Panc1 (cell line): Measurements from ENCODE around the gene ALOX5AP. TPM values are rescaled to one million over a fixed set of nuclear protein-coding genes. Genes with fewer than 3 reads are reported as not detected.

Experiments
- ATAC-seq: fragments of 200-7000 bp; cut with Tn5 transposase; 2 replicates; pipeline ENCODE4 v1.9.1; 2020; ENCODE audit warnings: mild to moderate bottlenecking, moderate library complexity
- BruUV-seq: library from RNA; stranded (reverse); fragments of 400-500 nt; replicated peaks from 2 replicates; lab custom pipeline; 2021; lab: Mats Ljungman, UMichigan
- CTCF ChIA-PET: fragments of 300-600 bp; sonication (Branson Sonifier 250); formaldehyde crosslinking; loops from one replicate; lab custom pipeline; 2022; ENCODE audit warnings: antibody characterized with exemption; lab: Charles Lee
- POLR2A ChIA-PET: fragments of 300-600 bp; sonication (Branson Sonifier 250); formaldehyde crosslinking; loops from one replicate; lab custom pipeline; 2022; ENCODE audit warnings: antibody characterized with exemption; lab: Charles Lee
- DNase-seq: peaks from one replicate; pipeline ENCODE4 v3.0.0-alpha.2; 2010; ENCODE audit warnings: low read depth, low spot score
- H3K27ac ChIP-seq: 2 replicates; pipeline ENCODE4 v1.5.1; 2011; ENCODE audit warnings: mild to moderate bottlenecking, low read length, inconsistent platforms
- H3K27me3 ChIP-seq: fragments of 200-500 bp; sonication (Bioruptor generic); 2 replicates; pipeline ENCODE4 v1.6.0; 2014; ENCODE audit warnings: low read length, inconsistent platforms; ENCODE audit not compliant: control insufficient read depth, insufficient read depth
- H3K36me3 ChIP-seq: fragments of 200-500 bp; sonication (Bioruptor generic); 2 replicates; pipeline ENCODE4 v1.5.1; 2014; ENCODE audit warnings: inconsistent platforms, mild to moderate bottlenecking, low read length, moderate library complexity; ENCODE audit not compliant: control insufficient read depth, insufficient read depth
- H3K4me1 ChIP-seq: 2 replicates; pipeline ENCODE4 v1.5.1; 2011; ENCODE audit warnings: inconsistent platforms, mild to moderate bottlenecking, low read length, moderate library complexity; ENCODE audit not compliant: control insufficient read depth, insufficient read depth
- H3K4me3 ChIP-seq, 2 experiments: 2 replicates each; pipeline ENCODE4 v1.5.1; 2011 to 2012; ENCODE audit warnings: low read depth in 2 of 2, low read length in 2 of 2, mild to moderate bottlenecking in 2 of 2, inconsistent platforms in 1 of 2, moderate library complexity in 1 of 2
- H3K9me3 ChIP-seq: fragments of 200-500 bp; sonication (Bioruptor generic); 2 replicates; pipeline ENCODE4 v1.5.1; 2014; ENCODE audit warnings: low read depth, mild to moderate bottlenecking, inconsistent platforms, low read length, moderate library complexity; ENCODE audit not compliant: control insufficient read depth, insufficient read depth
- POLR2AphosphoS5 ChIP-seq: IDR thresholded peaks from 2 replicates; pipeline ENCODE4 v1.6.1; 2012; ENCODE audit warnings: mild to moderate bottlenecking, low read depth, low read length, moderate library complexity
- SIN3A ChIP-seq: IDR thresholded peaks from 2 replicates; pipeline ENCODE4 v1.6.1; 2012; ENCODE audit warnings: low read depth, mild to moderate bottlenecking, low read length, moderate library complexity, borderline replicate concordance; ENCODE audit not compliant: insufficient read depth
- TCF7L2 ChIP-seq: IDR thresholded peaks from 2 replicates; pipeline ENCODE4 v1.6.1; 2011; ENCODE audit warnings: mild to moderate bottlenecking, low read depth, low read length, inconsistent platforms
- in situ Hi-C: cut with HindIII; loops from 2 replicates; pipeline ENCODE4 v1.10.0; 2016; ENCODE audit warnings: low sequenced_read_pairs, low pct_unique_long_range_greater_than_20kb
- intact Hi-C: fragments of 100-400 bp; cut with micrococcal nuclease; formaldehyde crosslinking; loops from one replicate; pipeline ENCODE4 v1.10.0; 2022; ENCODE audit not compliant: unreplicated experiment
- total RNA-seq: library from RNA; stranded (reverse); gene quantifications from one replicate; pipeline ENCODE4 v1.2.1, GENCODE V29; 2021; ENCODE audit not compliant: unreplicated experiment
- TF ChIP-seq, protein P1 (sequence below): fragments of 450-650 bp; IDR thresholded peaks from 2 replicates; pipeline ENCODE4 v1.5.1; 2017; ENCODE audit warnings: mild to moderate bottlenecking
- TF ChIP-seq, protein P2 (sequence below), 2 experiments: IDR thresholded peaks; 2 replicates each; pipeline ENCODE4 v1.6.1; 2011 to 2012; ENCODE audit warnings: low read depth in 2 of 2, control low read depth in 1 of 2, low read length in 1 of 2, mild to moderate bottlenecking in 1 of 2, moderate library complexity in 1 of 2; ENCODE audit not compliant: insufficient read depth in 1 of 2

ALOX5AP gene
- total RNA-seq, 1 experiment from 2014 or later = 2.1 TPM

DNA sequence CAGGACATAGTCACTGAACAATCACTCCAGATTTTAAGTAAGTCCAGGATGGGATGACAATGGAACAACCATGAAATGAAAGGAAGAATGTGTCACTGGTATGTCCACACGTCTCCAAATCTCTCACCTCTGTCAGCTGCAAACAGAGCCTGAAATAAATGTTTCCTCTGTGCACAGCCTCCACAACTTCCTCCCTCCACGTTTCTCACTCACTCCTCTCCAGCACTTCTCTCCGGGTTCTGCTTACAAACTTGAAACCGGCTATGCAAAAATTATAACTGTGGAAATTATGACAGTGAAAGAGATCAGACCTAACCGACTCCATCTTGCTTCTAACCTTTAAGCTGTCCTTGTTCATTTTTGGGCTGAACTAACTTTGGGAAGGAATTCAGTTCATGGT lies 35.0 kb upstream of the ALOX5AP start:
- ATAC-seq = no peak
- TF ChIP-seq, protein P1, sequence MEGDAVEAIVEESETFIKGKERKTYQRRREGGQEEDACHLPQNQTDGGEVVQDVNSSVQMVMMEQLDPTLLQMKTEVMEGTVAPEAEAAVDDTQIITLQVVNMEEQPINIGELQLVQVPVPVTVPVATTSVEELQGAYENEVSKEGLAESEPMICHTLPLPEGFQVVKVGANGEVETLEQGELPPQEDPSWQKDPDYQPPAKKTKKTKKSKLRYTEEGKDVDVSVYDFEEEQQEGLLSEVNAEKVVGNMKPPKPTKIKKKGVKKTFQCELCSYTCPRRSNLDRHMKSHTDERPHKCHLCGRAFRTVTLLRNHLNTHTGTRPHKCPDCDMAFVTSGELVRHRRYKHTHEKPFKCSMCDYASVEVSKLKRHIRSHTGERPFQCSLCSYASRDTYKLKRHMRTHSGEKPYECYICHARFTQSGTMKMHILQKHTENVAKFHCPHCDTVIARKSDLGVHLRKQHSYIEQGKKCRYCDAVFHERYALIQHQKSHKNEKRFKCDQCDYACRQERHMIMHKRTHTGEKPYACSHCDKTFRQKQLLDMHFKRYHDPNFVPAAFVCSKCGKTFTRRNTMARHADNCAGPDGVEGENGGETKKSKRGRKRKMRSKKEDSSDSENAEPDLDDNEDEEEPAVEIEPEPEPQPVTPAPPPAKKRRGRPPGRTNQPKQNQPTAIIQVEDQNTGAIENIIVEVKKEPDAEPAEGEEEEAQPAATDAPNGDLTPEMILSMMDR = no peak
- TF ChIP-seq, protein P2, sequence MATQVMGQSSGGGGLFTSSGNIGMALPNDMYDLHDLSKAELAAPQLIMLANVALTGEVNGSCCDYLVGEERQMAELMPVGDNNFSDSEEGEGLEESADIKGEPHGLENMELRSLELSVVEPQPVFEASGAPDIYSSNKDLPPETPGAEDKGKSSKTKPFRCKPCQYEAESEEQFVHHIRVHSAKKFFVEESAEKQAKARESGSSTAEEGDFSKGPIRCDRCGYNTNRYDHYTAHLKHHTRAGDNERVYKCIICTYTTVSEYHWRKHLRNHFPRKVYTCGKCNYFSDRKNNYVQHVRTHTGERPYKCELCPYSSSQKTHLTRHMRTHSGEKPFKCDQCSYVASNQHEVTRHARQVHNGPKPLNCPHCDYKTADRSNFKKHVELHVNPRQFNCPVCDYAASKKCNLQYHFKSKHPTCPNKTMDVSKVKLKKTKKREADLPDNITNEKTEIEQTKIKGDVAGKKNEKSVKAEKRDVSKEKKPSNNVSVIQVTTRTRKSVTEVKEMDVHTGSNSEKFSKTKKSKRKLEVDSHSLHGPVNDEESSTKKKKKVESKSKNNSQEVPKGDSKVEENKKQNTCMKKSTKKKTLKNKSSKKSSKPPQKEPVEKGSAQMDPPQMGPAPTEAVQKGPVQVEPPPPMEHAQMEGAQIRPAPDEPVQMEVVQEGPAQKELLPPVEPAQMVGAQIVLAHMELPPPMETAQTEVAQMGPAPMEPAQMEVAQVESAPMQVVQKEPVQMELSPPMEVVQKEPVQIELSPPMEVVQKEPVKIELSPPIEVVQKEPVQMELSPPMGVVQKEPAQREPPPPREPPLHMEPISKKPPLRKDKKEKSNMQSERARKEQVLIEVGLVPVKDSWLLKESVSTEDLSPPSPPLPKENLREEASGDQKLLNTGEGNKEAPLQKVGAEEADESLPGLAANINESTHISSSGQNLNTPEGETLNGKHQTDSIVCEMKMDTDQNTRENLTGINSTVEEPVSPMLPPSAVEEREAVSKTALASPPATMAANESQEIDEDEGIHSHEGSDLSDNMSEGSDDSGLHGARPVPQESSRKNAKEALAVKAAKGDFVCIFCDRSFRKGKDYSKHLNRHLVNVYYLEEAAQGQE (IDR thresholded peaks at IDR 0.05; ENCODE audit: insufficient read depth in 1 of 2, low read depth in 2 of 2, low read length in 1 of 2) = no peak
- TF ChIP-seq TCF7L2 (no peak), POLR2AphosphoS5 (no peak), SIN3A (no peak)
- Histone ChIP-seq H3K4me1 (no peaks in the 10 kb centered on the region; the same call in 1 of the 2 replicates), H3K36me3 (no peaks in the 10 kb centered on the region), H3K9me3 (no peaks in the 10 kb centered on the region), H3K4me3 (no peak overlapping the region), H3K27me3 (no peaks in the 10 kb centered on the region), H3K27ac (no peak overlapping the region)
- CTCF ChIA-PET = no interaction called here
- in situ Hi-C loops = no loop called here
- BruUV-seq = no TSS peak
- DNase-seq = no peak
- intact Hi-C loops = no loop called here
- POLR2A ChIA-PET = no interaction called here

GRCh38 chr13:30702006-30702405 lies 33.3 kb upstream of the ALOX5AP start:
- no peak for TF ChIP-seq TCF7L2
- TF ChIP-seq, protein P1 = peak; percentile 15; the same call in 1 of the 2 replicates
- no peak overlapping the region for H3K27ac ChIP-seq
- no peaks in the 10 kb centered on the region for H3K36me3 ChIP-seq
- in situ Hi-C loops = no loop called here
- no peak for ATAC-seq
- CTCF ChIA-PET = no interaction called here
- H3K4me3 ChIP-seq = no peak overlapping the region
- H3K4me1 ChIP-seq = no peaks in the 10 kb centered on the region; the same call in 1 of the 2 replicates
- no peaks in the 10 kb centered on the region for H3K9me3 ChIP-seq
- no peak for DNase-seq
- BruUV-seq = no TSS peak
- POLR2A ChIA-PET = no interaction called here
- intact Hi-C loops = no loop called here
- H3K27me3 ChIP-seq = no peaks in the 10 kb centered on the region

DNA sequence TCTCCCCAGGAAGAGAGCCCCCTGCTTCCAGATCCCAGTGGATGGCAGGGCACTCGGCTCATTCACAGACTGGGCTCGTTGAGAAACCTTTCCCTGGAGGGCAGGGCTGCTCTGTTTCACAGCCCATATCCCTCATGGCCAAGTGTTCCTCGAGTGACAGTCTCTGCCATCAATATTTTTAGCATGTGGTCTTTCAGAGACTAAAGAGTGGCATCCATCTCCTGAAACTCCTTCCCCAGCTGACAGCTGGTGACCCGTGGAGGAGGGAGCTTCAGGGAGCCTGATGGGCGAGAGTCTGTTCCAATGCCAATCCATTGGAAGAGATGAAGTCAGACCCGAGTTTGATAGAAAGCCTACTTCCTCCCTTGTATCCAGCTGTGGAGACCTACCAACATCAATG lies 30.7 kb upstream of the ALOX5AP start:
- no peak for ATAC-seq

More for the DNA sequence above, 30.7 kb upstream of the ALOX5AP start:
- peak overlapping the region; percentile 44 for H3K27ac ChIP-seq
- H3K36me3 ChIP-seq = no peaks in the 10 kb centered on the region
- TF ChIP-seq POLR2AphosphoS5 (no peak), TCF7L2 (no peak)
- TF ChIP-seq, protein P1 = no peak
- TF ChIP-seq, protein P2 (IDR thresholded peaks at IDR 0.05; ENCODE audit: insufficient read depth in 1 of 2, low read depth in 2 of 2, low read length in 1 of 2) = no peak
- ChIA-PET POLR2A (no interaction called here), CTCF (no interaction called here)
- in situ Hi-C loops (no loop called here), intact Hi-C loops (no loop called here)
- no TSS peak for BruUV-seq
- H3K27me3 ChIP-seq = no peaks in the 10 kb centered on the region
- H3K9me3 ChIP-seq = no peaks in the 10 kb centered on the region
- H3K4me3 ChIP-seq = no peak overlapping the region
- no peaks in the 10 kb centered on the region for H3K4me1 ChIP-seq
- DNase-seq = no peak
